CD14-positive monocyte (primary cell): Measurements from ENCODE around the gene MX2. TPM values are rescaled to one million over a fixed set of nuclear protein-coding genes. Genes with fewer than 3 reads are reported as not detected.
"Not testable (repeated sequence)": the region's sequence is repeated elsewhere in the genome, so short reads cannot be mapped to it uniquely, and the experiment has no call there.

Experiments
- DNase-seq, 3 donors: peaks; one replicate each; pipeline ENCODE4 v3.0.0-alpha.2; 2011 to 2022
- H2AFZ ChIP-seq: 2 replicates; pipeline ENCODE4 v1.6.0; 2012; ENCODE audit warnings: mild to moderate bottlenecking, low read depth, low read length, inconsistent platforms; ENCODE audit not compliant: insufficient read depth, poor library complexity, severe bottlenecking
- H3K27ac ChIP-seq, 2 donors: 1 replicate in 1 of 2; 2 replicates in 1 of 2; pipeline ENCODE4 v1.5.1; 2012 to 2013; ENCODE audit warnings: low read length in 2 of 2, control low read depth in 1 of 2, inconsistent platforms in 1 of 2, low read depth in 1 of 2, mild to moderate bottlenecking in 1 of 2
- H3K27me3 ChIP-seq, 2 donors: one replicate each; pipeline versions ENCODE4 v1.6.0 to v1.6.1; 2011 to 2013; ENCODE audit warnings: low read length in 2 of 2; ENCODE audit not compliant: control insufficient read depth in 2 of 2, insufficient read depth in 2 of 2
- H3K36me3 ChIP-seq, 2 donors: replicated peaks in 1 of 2; 1 replicate in 1 of 2; 2 replicates in 1 of 2; pipeline versions ENCODE4 v1.5.1 to v1.6.1; 2012 to 2013; ENCODE audit warnings: low read length in 2 of 2, control low read depth in 1 of 2, inconsistent platforms in 1 of 2, mild to moderate bottlenecking in 1 of 2; ENCODE audit not compliant: insufficient read depth in 2 of 2, control insufficient read depth in 1 of 2
- H3K4me1 ChIP-seq, 2 donors: 1 replicate in 1 of 2; 2 replicates in 1 of 2; pipeline versions ENCODE4 v1.5.1 to v1.6.1; 2012 to 2013; ENCODE audit warnings: low read length in 2 of 2, control low read depth in 1 of 2, inconsistent platforms in 1 of 2, mild to moderate bottlenecking in 1 of 2, moderate library complexity in 1 of 2; ENCODE audit not compliant: insufficient read depth in 2 of 2, control insufficient read depth in 1 of 2
- H3K4me2 ChIP-seq: replicated peaks from 2 replicates; pipeline ENCODE3; 2012; ENCODE audit warnings: low read length, moderate library complexity, mild to moderate bottlenecking; ENCODE audit not compliant: poor library complexity, severe bottlenecking; ENCODE audit errors: extremely low read depth
- H3K4me3 ChIP-seq, 3 experiments: fragments of 200-600 bp in 1 of 3; sonication (generic) in 1 of 3; replicated peaks in 1 of 3; 1 replicate in 2 of 3; 2 replicates in 1 of 3; pipeline ENCODE4 v1.5.1; 2011 to 2013; ENCODE audit warnings: low read length in 3 of 3, mild to moderate bottlenecking in 3 of 3, control low read depth in 2 of 3, low read depth in 2 of 3, inconsistent platforms in 1 of 3, moderate library complexity in 1 of 3
- H3K79me2 ChIP-seq: 2 replicates; pipeline ENCODE4 v1.6.0; 2012; ENCODE audit warnings: mild to moderate bottlenecking, control low read depth, inconsistent platforms, low read length, moderate library complexity; ENCODE audit not compliant: insufficient read depth
- H3K9ac ChIP-seq: 2 replicates; pipeline ENCODE4 v1.6.0; 2017; ENCODE audit warnings: low read length, mild to moderate bottlenecking; ENCODE audit not compliant: insufficient read depth, poor library complexity, severe bottlenecking
- H3K9me3 ChIP-seq, 2 donors: replicated peaks in 1 of 2; 1 replicate in 1 of 2; 2 replicates in 1 of 2; pipeline versions ENCODE4 v1.5.1 to v1.6.1; 2012 to 2013; ENCODE audit warnings: low read length in 2 of 2, control low read depth in 1 of 2; ENCODE audit not compliant: control insufficient read depth in 1 of 2, insufficient read depth in 1 of 2
- H4K20me1 ChIP-seq: 2 replicates; pipeline ENCODE4 v1.6.0; 2012; ENCODE audit warnings: mild to moderate bottlenecking, low read length, control low read depth, moderate library complexity; ENCODE audit not compliant: insufficient read depth
- H3K27ac Mint-ChIP-seq, 7 donors: one replicate each; pipeline ENCODE4 v1.8.0; 2020; ENCODE audit warnings: mild to moderate bottlenecking in 7 of 7, mixed read lengths in 7 of 7, moderate library complexity in 6 of 7, inconsistent platforms in 2 of 7
- H3K27me3 Mint-ChIP-seq, 3 donors: one replicate each; pipeline ENCODE4 v1.8.0; 2021 to 2022; ENCODE audit warnings: low read depth in 3 of 3, mild to moderate bottlenecking in 3 of 3, mixed read lengths in 3 of 3, moderate library complexity in 3 of 3, inconsistent platforms in 1 of 3
- H3K36me3 Mint-ChIP-seq, 2 donors: one replicate each; pipeline ENCODE4 v1.8.0; 2020; ENCODE audit warnings: mixed read lengths in 2 of 2, inconsistent platforms in 1 of 2, mild to moderate bottlenecking in 1 of 2
- H3K4me1 Mint-ChIP-seq: one replicate; pipeline ENCODE4 v1.8.0; 2020; ENCODE audit warnings: mild to moderate bottlenecking, mixed read lengths
- H3K4me3 Mint-ChIP-seq, 2 donors: one replicate each; pipeline ENCODE4 v1.8.0; 2020; ENCODE audit warnings: mild to moderate bottlenecking in 2 of 2, mixed read lengths in 2 of 2, moderate library complexity in 1 of 2
- H3K9me3 Mint-ChIP-seq, 7 donors: one replicate each; pipeline ENCODE4 v1.8.0; 2020 to 2022; ENCODE audit warnings: mixed read lengths in 7 of 7, mild to moderate bottlenecking in 6 of 7, moderate library complexity in 6 of 7, inconsistent platforms in 2 of 7
- WGBS: methylation state at CpG from one replicate; pipeline ENCODE4 v1.1.5; 2013; ENCODE audit warnings: missing lambda C conversion rate; ENCODE audit not compliant: insufficient coverage; 5-methylcytosine and 5-hydroxymethylcytosine counted together
- intact Hi-C, 2 donors: fragments of 100-400 bp; cut with micrococcal nuclease; formaldehyde crosslinking; loops; one replicate each; pipeline versions ENCODE4 v1.15.0 to v1.15.1; 2023
- polyA plus RNA-seq, 3 donors: library from polyadenylated mRNA; depleted of rRNA in 1 of 3; unstranded in 2 of 3; stranded (reverse) in 1 of 3; fragments of 300-500 nt in 2 of 3; fragments of >200 nt in 1 of 3; fragmentation: Illumina TruSeq in 2 of 3; gene quantifications; 1 replicate in 2 of 3; 2 replicates in 1 of 3; pipeline ENCODE4 v1.2.3, GENCODE V29; 2012 to 2021
- TF ChIP-seq, protein P1 (sequence below): fragments of 200-600 bp; IDR thresholded peaks from one replicate; pipeline ENCODE4 v1.8.0; 2022; ENCODE audit warnings: antibody characterized with exemption, mild to moderate bottlenecking

MX2 gene
- polyA plus RNA-seq, 3 donors, result 43.1 to 79.4 (median 50.3) TPM

GRCh38 chr21:41358193-41359166, 3.3 kb upstream of the MX2 start:
- Histone ChIP-seq H2AFZ (no peak overlapping the region), H3K27me3 (no peaks in the 10 kb centered on the region), H3K4me3 (no peak overlapping the region), H3K4me1 (peaks cover 21 to 22% of the 10 kb centered on the region in 2 donors), H3K9me3 (no peaks in the 10 kb centered on the region), H3K79me2 (peaks cover 11% of the 10 kb centered on the region), H4K20me1 (peaks cover 5% of the 10 kb centered on the region), H3K9ac (no peak overlapping the region), H3K27ac (no peak overlapping the region), H3K4me2 (no peak overlapping the region), H3K36me3 (peaks cover 0 to 3% of the 10 kb centered on the region in 2 donors)
- Mint-ChIP-seq H3K27ac (peak overlapping the region in 1 of 7 donors; percentile 58), H3K4me1 (peaks cover 29% of the 10 kb centered on the region), H3K36me3 (peaks cover 5 to 7% of the 10 kb centered on the region in 2 donors), H3K9me3 (peaks cover 0 to 6% (median 0%) of the 10 kb centered on the region in 7 donors), H3K4me3 (no peak overlapping the region), H3K27me3 (peaks cover 0 to 2% (median 1%) of the 10 kb centered on the region in 3 donors)
- TF ChIP-seq, protein P1, sequence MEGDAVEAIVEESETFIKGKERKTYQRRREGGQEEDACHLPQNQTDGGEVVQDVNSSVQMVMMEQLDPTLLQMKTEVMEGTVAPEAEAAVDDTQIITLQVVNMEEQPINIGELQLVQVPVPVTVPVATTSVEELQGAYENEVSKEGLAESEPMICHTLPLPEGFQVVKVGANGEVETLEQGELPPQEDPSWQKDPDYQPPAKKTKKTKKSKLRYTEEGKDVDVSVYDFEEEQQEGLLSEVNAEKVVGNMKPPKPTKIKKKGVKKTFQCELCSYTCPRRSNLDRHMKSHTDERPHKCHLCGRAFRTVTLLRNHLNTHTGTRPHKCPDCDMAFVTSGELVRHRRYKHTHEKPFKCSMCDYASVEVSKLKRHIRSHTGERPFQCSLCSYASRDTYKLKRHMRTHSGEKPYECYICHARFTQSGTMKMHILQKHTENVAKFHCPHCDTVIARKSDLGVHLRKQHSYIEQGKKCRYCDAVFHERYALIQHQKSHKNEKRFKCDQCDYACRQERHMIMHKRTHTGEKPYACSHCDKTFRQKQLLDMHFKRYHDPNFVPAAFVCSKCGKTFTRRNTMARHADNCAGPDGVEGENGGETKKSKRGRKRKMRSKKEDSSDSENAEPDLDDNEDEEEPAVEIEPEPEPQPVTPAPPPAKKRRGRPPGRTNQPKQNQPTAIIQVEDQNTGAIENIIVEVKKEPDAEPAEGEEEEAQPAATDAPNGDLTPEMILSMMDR, result no peak
- DNase-seq, result no peak
- intact Hi-C loops, result no loop called here
- 89% methylated on average over 5 of the region's 9 CpGs for WGBS

GRCh38 chr21:41359286-41359685, 2.5 kb upstream of the MX2 start:
- Histone ChIP-seq H3K4me1 (peaks cover 29 to 30% of the 10 kb centered on the region in 2 donors), H3K4me2 (no peak overlapping the region), H4K20me1 (peaks cover 11% of the 10 kb centered on the region), H2AFZ (no peak overlapping the region), H3K9me3 (no peaks in the 10 kb centered on the region), H3K4me3 (no peak overlapping the region), H3K27ac (no peak overlapping the region), H3K27me3 (no peaks in the 10 kb centered on the region), H3K79me2 (peaks cover 19% of the 10 kb centered on the region), H3K36me3 (peaks cover 2 to 10% of the 10 kb centered on the region in 2 donors), H3K9ac (no peak overlapping the region)
- TF ChIP-seq, protein P1, result no peak
- no peak overlapping the region for H3K4me3 Mint-ChIP-seq
- intact Hi-C loops, result no loop called here
- no peak for DNase-seq
- 94% methylated on average over 9 of the region's 12 CpGs for WGBS
- H3K4me1 Mint-ChIP-seq, result peaks cover 37% of the 10 kb centered on the region
- peaks cover 0 to 2% (median 1%) of the 10 kb centered on the region in 3 donors for H3K27me3 Mint-ChIP-seq
- peak overlapping the region in 3 of 7 donors; percentile 25 to 62 (median 57) for H3K27ac Mint-ChIP-seq
- peaks cover 9 to 15% of the 10 kb centered on the region in 2 donors for H3K36me3 Mint-ChIP-seq
- peaks cover 0 to 6% (median 0%) of the 10 kb centered on the region in 7 donors for H3K9me3 Mint-ChIP-seq

DNA sequence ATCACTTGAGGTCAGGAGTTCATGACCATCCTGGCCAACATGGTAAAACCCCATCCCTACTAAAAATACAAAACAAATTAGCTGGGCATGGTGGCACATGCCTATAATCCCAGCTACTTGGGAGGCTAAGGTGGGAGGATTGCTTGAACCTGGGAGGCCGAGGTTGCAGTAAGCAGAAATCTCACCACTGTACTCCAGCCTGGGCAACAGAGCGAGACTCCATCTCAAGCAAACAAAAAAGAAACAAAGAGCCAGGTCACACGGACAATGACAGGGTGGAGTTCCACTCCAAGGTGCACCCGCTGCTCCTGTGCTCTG, 2.1 kb upstream of the MX2 start:
- H2AFZ ChIP-seq, H3K9me3 ChIP-seq, H3K27me3 Mint-ChIP-seq, H3K27ac ChIP-seq, H3K9me3 Mint-ChIP-seq, H3K4me2 ChIP-seq, H3K4me3 Mint-ChIP-seq, H3K27me3 ChIP-seq, H3K27ac Mint-ChIP-seq, DNase-seq, H3K9ac ChIP-seq, H3K4me3 ChIP-seq: not testable (repeated sequence)
- Histone ChIP-seq H4K20me1 (peaks cover 11% of the 10 kb centered on the region), H3K79me2 (peaks cover 24% of the 10 kb centered on the region), H3K4me1 (peaks cover 31 to 33% of the 10 kb centered on the region in 2 donors), H3K36me3 (peaks cover 3 to 11% of the 10 kb centered on the region in 2 donors)
- peaks cover 39% of the 10 kb centered on the region for H3K4me1 Mint-ChIP-seq
- WGBS, result 100% methylated on average over 4 of the region's 4 CpGs
- intact Hi-C loops, result loop anchor here in 1 of 2 donors (5.0 kb wide), 2 partner anchors 38 to 68 kb away; partner anchors contain the start of gene MX1
- peaks cover 11 to 17% of the 10 kb centered on the region in 2 donors for H3K36me3 Mint-ChIP-seq
